Peyer's patch (tissue), 4 donors: Measurements from ENCODE around the gene RGMA.

Source experiments
- CTCF ChIP-seq, 6 experiments: fragments of 450-650 bp in 4 of 6; fragments of 200-600 bp in 2 of 6; sonication (generic) in 1 of 6; IDR thresholded peaks; one replicate each; pipeline ENCODE4 v1.5.1; 2017 to 2019; ENCODE audit warnings: antibody characterized with exemption in 6 of 6, mild to moderate bottlenecking in 3 of 6, moderate library complexity in 1 of 6
- POLR2A ChIP-seq, 2 donors: fragments of 450-650 bp; IDR thresholded peaks; one replicate each; pipeline ENCODE4 v1.5.1; 2017; ENCODE audit warnings: antibody characterized with exemption in 2 of 2, mild to moderate bottlenecking in 2 of 2, moderate library complexity in 2 of 2

DNA sequence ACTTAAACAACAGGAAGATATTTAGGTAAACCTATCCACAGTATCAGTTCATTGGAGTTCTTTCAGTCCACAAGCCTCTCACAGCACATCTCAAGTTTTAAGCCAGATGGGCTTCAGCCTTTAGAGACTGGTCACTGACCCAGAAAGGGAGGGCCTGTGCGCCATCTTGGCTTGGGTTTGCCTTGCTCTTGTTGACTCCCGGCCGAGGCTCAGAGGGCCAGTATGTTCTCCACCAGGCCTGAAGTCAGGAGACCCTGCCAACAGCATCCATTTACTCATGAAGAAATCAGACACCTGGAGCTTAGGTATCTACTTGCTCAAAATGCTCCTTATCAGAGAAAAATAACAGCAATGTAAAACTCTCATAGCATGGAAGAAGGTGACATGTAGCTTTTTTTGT, 6.2 kb downstream of the RGMA start:
- TF ChIP-seq CTCF (IDR thresholded peaks at IDR 0.05) (no peak), POLR2A (IDR thresholded peaks at IDR 0.05) (no peak)
